GM12872 (cell line): ENCODE measurements around the gene ST8SIA1.

ENCODE experiments used
- CTCF ChIP-seq: IDR thresholded peaks from 3 replicates; pipeline ENCODE4 v1.5.1; 2011; ENCODE audit warnings: low read depth, mild to moderate bottlenecking, low read length, moderate library complexity; ENCODE audit not compliant: insufficient read depth

Gene ST8SIA1

GRCh38 chr12:22360774-22361173 is 26.3 kb upstream of the ST8SIA1 start:
- no peak for TF ChIP-seq CTCF

DNA sequence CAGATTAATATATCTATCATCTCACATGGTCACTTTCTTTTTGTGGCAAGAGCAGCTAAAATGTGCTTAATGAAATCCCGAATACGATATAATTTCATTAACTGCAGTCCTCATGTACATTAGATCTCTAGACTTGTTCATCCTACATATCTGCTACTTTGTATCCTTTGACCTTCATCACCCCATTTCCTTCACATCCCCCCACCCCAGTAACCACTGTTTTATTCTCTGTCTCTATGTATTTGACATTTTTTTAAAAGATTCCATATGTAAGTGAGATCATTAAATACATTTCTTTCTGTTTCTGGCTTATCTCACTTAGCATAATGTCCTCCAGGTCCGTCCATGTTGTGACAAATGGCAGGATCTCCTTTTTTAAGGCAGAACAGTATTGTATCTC is 23.0 kb upstream of the ST8SIA1 start:
- no peak for TF ChIP-seq CTCF

- no peak for TF ChIP-seq CTCF
Observed at GRCh38 chr12:22356231-22356630, 21.7 kb upstream of the ST8SIA1 start.

GRCh38 chr12:22355011-22355580 is 20.6 kb upstream of the ST8SIA1 start:
- TF ChIP-seq CTCF = no peak

DNA sequence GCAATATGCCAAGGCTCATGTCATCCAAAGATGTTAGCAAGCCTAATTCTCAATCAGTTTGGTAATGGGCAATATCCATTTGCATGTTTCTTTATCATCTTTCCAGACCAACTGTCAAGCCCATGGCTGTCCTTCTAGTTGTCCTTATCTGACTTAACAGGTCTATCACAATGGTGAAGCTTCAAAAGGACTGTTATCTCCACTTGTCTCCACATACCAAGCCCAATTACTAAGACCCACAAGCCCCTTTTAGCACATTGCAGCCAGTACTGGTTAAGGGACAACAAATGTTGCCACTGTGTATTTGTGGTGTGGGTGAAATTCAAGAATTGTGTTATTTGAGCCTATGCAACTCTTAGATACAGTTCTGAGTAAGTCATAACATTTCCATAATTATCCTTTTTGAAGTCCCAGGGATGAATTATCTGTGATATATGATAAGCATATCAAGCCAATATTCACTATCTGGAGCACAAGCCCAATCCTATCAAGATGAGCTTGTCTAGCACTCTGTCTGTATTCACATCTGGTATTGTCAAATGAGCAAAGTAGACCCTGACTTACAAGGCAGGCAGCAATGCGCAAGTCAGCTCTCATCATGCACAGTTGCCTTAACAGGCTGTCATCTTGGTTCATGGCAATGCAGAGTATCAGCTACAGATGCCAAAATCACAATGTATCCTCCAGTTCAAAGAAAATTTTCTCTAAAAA is 19.3 kb upstream of the ST8SIA1 start:
- no peak for TF ChIP-seq CTCF

GRCh38 chr12:22350886-22351285 is 16.4 kb upstream of the ST8SIA1 start:
- TF ChIP-seq CTCF = no peak

DNA sequence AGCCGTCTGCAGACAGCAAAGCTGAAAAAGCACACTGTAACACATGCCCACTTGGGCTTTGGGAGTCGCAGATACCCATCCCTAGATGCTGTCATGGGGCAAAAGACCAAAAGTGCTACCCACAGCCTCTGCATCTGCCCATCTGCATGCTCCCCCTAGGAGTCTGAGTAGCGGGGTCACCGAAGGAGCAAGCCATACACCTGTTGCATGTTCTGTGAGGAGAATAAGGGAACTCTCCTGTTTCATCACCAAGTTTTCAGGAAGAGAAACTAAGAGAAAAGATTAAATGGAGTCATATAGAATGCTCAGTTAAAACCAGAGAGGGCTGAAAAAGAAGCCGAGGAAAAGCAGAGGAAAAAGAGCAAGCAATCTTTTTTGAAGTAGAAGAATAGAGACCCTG is 13.7 kb upstream of the ST8SIA1 start:
- TF ChIP-seq CTCF = no peak
